Psoas muscle (tissue), 8 donors: ENCODE measurements around the gene ANO9. TPM values are rescaled to one million over a fixed set of nuclear protein-coding genes. Genes with fewer than 3 reads are reported as not detected.

Source experiments
- ATAC-seq, 4 donors: fragments of 200-7000 bp; cut with Tn5 transposase; one replicate each; pipeline ENCODE4 v1.9.1; 2020; ENCODE audit warnings: moderate library complexity in 3 of 4, mild to moderate bottlenecking in 2 of 4
- DNase-seq, 2 donors: peaks; one replicate each; pipeline ENCODE4 v3.0.0-alpha.2; 2020
- H3K27ac ChIP-seq: fragments of 200-600 bp; one replicate; pipeline ENCODE4 v1.8.0; 2022
- H3K27me3 ChIP-seq, 3 donors: fragments of 200-600 bp in 1 of 3; one replicate each; pipeline versions ENCODE4 v1.6.1 to v1.8.0; 2013 to 2022; ENCODE audit warnings: low read length in 2 of 3, mild to moderate bottlenecking in 2 of 3, moderate library complexity in 1 of 3; ENCODE audit not compliant: insufficient read depth in 3 of 3
- H3K36me3 ChIP-seq, 2 donors: fragments of 200-600 bp in 1 of 2; one replicate each; pipeline versions ENCODE4 v1.6.1 to v1.8.0; 2013 to 2022; ENCODE audit warnings: low read depth in 1 of 2, mild to moderate bottlenecking in 1 of 2, moderate library complexity in 1 of 2; ENCODE audit not compliant: insufficient read depth in 1 of 2
- H3K4me1 ChIP-seq: fragments of 200-600 bp; one replicate; pipeline ENCODE4 v1.8.0; 2022
- H3K4me3 ChIP-seq: fragments of 200-600 bp; one replicate; pipeline ENCODE4 v1.8.0; 2022; ENCODE audit warnings: mild to moderate bottlenecking
- H3K9me3 ChIP-seq: fragments of 200-600 bp; one replicate; pipeline ENCODE4 v1.8.0; 2022
- CTCF ChIP-seq: fragments of 200-600 bp; IDR thresholded peaks from one replicate; pipeline ENCODE4 v1.8.0; 2022; ENCODE audit warnings: antibody characterized with exemption
- WGBS, 3 donors: extraction: QIAGEN DNeasy Blood & Tissue Kit; methylation state at CpG; one replicate each; pipeline versions ENCODE4 v1.1.6 to v1.1.7; 2013; 5-methylcytosine and 5-hydroxymethylcytosine counted together
- intact Hi-C, 2 donors: fragments of 100-400 bp; cut with DNase I; formaldehyde crosslinking; loops; one replicate each; pipeline versions ENCODE4 v1.11.0 to v1.14.2; 2022
- polyA plus RNA-seq, 3 donors: library from polyadenylated mRNA; stranded (reverse); fragments of 200-250 nt; gene quantifications; one replicate each; pipeline ENCODE4 v1.2.3, GENCODE V29; 2013
- total RNA-seq, 4 donors: library from RNA; stranded (reverse); fragmentation: NEBNext Ultra II Directional in 2 of 4; extraction: Animal tissue kit (Norgen Biotek cat#: 25700) in 2 of 4; gene quantifications; one replicate each; pipeline versions ENCODE4 v1.2.1 to v1.2.4, GENCODE V29; 2021 to 2023
- donor health status: healthy with polysubstance abuse.
- donor health status: DM: no; HTN: no; CAD: no; lungs with moderate emphysema.
- donor health status: Bipolar disorder and iron deficiency.
- donor health status: healthy.
- donor health status: DM: yes; HTN: yes; CAD: no.
- donor health status: DM: no; HTN: no; CAD: no.
- donor health status: DM: no; HTN: no; CAD: no.
- donor health status: DM: yes; HTN: yes; CAD: no.

ANO9 gene
- total and polyA plus RNA-seq, 7 donors, result 0.09 to 0.59 (median 0.13) TPM; not detected in 1

GRCh38 chr11:454043-454442, 12.2 kb upstream of the ANO9 start:
- WGBS, 3 donors, result 87 to 91% (median 89%) methylated on average over 9 of the region's 9 CpGs

GRCh38 chr11:453564-453963, 11.8 kb upstream of the ANO9 start:
- no peak overlapping the region for H3K27ac ChIP-seq
- H3K27me3 ChIP-seq, result no peaks in the 10 kb centered on the region
- H3K9me3 ChIP-seq, result no peaks in the 10 kb centered on the region
- H3K4me3 ChIP-seq, result no peak overlapping the region
- WGBS, 3 donors, result 83 to 91% (median 87%) methylated on average over 13 of the region's 13 CpGs
- peaks cover 24% of the 10 kb centered on the region for H3K4me1 ChIP-seq
- no peak for DNase-seq
- no peak for TF ChIP-seq CTCF
- no peak for ATAC-seq
- intact Hi-C loops, result loop anchor here in 1 of 2 donors (5.0 kb wide), 1 partner anchor 49 kb away; no protein-coding TSS in a partner anchor
- H3K36me3 ChIP-seq, result peaks cover 0 to 34% of the 10 kb centered on the region in 2 donors

More at GRCh38 chr11:454043-454442, 12.2 kb upstream of the ANO9 start:
- Histone ChIP-seq H3K27ac (no peak overlapping the region), H3K36me3 (peaks cover 0 to 34% of the 10 kb centered on the region in 2 donors), H3K9me3 (no peaks in the 10 kb centered on the region), H3K4me3 (no peak overlapping the region), H3K27me3 (no peaks in the 10 kb centered on the region), H3K4me1 (peaks cover 20% of the 10 kb centered on the region)
- no peak for ATAC-seq
- DNase-seq, result no peak
- no peak for TF ChIP-seq CTCF
- intact Hi-C loops, result loop anchor here in 1 of 2 donors (5.0 kb wide), 1 partner anchor 48 kb away; no protein-coding TSS in a partner anchor

GRCh38 chr11:452916-453527, 11.2 kb upstream of the ANO9 start:
- TF ChIP-seq CTCF, result no peak
- peaks cover 0 to 34% of the 10 kb centered on the region in 2 donors for H3K36me3 ChIP-seq
- H3K27ac ChIP-seq, result no peak overlapping the region
- WGBS, 3 donors, result 85 to 89% (median 87%) methylated on average over 19 of the region's 19 CpGs
- no peak overlapping the region for H3K4me3 ChIP-seq
- H3K4me1 ChIP-seq, result peaks cover 27% of the 10 kb centered on the region
- H3K27me3 ChIP-seq, result no peaks in the 10 kb centered on the region
- intact Hi-C loops, result loop anchor here in 1 of 2 donors (5.0 kb wide), 1 partner anchor 49 kb away; no protein-coding TSS in a partner anchor
- DNase-seq (no peak), ATAC-seq (no peak)
- no peaks in the 10 kb centered on the region for H3K9me3 ChIP-seq

GRCh38 chr11:452203-452744, 10.5 kb upstream of the ANO9 start:
- WGBS, 3 donors, result 83 to 92% (median 89%) methylated on average over 11 to 12 of the region's 12 CpGs
- Histone ChIP-seq H3K9me3 (no peaks in the 10 kb centered on the region), H3K27me3 (no peaks in the 10 kb centered on the region), H3K4me1 (peaks cover 27% of the 10 kb centered on the region), H3K36me3 (peaks cover 0 to 28% of the 10 kb centered on the region in 2 donors), H3K4me3 (no peak overlapping the region), H3K27ac (no peak overlapping the region)
- intact Hi-C loops, result loop anchor here in 1 of 2 donors (5.0 kb wide), 1 partner anchor 50 kb away; no protein-coding TSS in a partner anchor
- DNase-seq, result no peak
- TF ChIP-seq CTCF, result no peak
- no peak for ATAC-seq
